ENCODE results near the gene NFATC3. TPM values are rescaled to one million over a fixed set of nuclear protein-coding genes. Genes with fewer than 3 reads are reported as not detected.

Gene NFATC3
- polyA plus RNA-seq, 3 donors: 14.3 to 21.8 (median 15.8) TPM

DNA sequence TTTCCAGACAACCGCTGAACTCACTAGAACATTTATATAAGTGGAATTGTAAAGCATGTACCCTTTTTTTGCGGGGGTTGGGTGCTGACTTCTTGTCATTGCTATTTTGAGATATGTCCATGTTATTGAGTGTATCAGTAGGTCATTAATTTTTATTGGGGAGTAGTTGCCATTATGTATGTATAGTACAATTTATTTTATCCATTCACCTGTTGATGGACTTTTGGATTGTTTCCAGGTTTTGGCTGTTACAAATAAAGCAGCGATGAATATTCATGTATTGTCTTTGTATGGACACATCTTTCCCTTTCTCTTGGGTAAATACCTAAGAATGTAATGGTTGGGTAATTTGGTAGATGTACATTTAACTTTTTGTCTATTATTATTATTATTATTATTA is 12.7 kb downstream of the NFATC3 start:
- no peak for TF ChIP-seq CTCF (IDR thresholded peaks at IDR 0.05)
- H3K27me3 ChIP-seq (ENCODE audit: control insufficient read depth in 2 of 2, insufficient read depth in 2 of 2, low read length in 2 of 2): no peaks in the 10 kb centered on the region
- Mint-ChIP-seq H3K27me3 (ENCODE audit: low read depth in 3 of 3) (no peaks in the 10 kb centered on the region), H3K9me3 (peaks cover 0 to 2% (median 0%) of the 10 kb centered on the region in 7 donors), H3K27ac (peak overlapping the region in 1 of 7 donors; percentile 37), H3K4me3 (no peak overlapping the region), H3K36me3 (peaks cover 2 to 13% of the 10 kb centered on the region in 2 donors), H3K4me1 (peaks cover 35% of the 10 kb centered on the region)
- intact Hi-C loops (cut with micrococcal nuclease): no loop called here
- no peak overlapping the region for H3K4me2 ChIP-seq (replicated peaks; ENCODE audit: extremely low read depth, low read length, poor library complexity, severe bottlenecking)
- no peak overlapping the region for H3K9ac ChIP-seq (ENCODE audit: insufficient read depth, low read length, poor library complexity, severe bottlenecking)
- H3K9me3 ChIP-seq (replicated peaks in 1 of 2; ENCODE audit: control insufficient read depth in 1 of 2, insufficient read depth in 1 of 2, low read length in 2 of 2): no peaks in the 10 kb centered on the region
- H3K79me2 ChIP-seq (ENCODE audit: insufficient read depth, low read length): peaks cover 100% of the 10 kb centered on the region
- peaks cover 98% of the 10 kb centered on the region for H4K20me1 ChIP-seq (ENCODE audit: insufficient read depth, low read length)
- no peak overlapping the region for H3K4me3 ChIP-seq (replicated peaks in 1 of 3; ENCODE audit: low read depth in 2 of 3, low read length in 3 of 3)
- no peak for DNase-seq
- peaks cover 0 to 5% of the 10 kb centered on the region in 2 donors for H3K36me3 ChIP-seq (replicated peaks in 1 of 2; ENCODE audit: control insufficient read depth in 1 of 2, insufficient read depth in 2 of 2, low read length in 2 of 2)
- H3K27ac ChIP-seq (ENCODE audit: low read depth in 1 of 2, low read length in 2 of 2): no peak overlapping the region
- no CpG with 5 or more reads among the region's 3 CpGs for WGBS (ENCODE audit: insufficient coverage)
- no peak overlapping the region for H2AFZ ChIP-seq (ENCODE audit: insufficient read depth, low read depth, low read length, poor library complexity, severe bottlenecking)
- peaks cover 3 to 7% of the 10 kb centered on the region in 2 donors for H3K4me1 ChIP-seq (ENCODE audit: control insufficient read depth in 1 of 2, insufficient read depth in 2 of 2, low read length in 2 of 2)

DNA sequence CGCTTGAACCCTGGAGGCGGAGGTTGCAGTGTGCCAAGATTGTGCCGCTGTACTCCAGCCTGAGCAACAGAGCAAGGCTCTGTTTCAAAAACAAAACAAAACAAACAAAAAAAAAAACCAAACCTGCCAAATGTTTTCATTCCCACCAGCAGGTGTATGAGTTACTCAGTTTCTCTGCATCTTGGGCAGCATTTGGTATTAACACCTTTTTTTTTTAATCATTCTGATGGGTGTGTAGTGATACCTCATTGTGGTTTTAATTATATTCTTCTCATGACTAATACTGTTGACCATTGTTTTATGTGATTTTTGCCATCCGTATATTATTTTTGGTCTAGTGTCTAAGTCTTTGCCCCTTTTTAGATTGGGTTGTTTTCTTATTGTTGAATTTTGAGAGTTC is 15.3 kb downstream of the NFATC3 start:
- intact Hi-C loops (cut with micrococcal nuclease): no loop called here
- Histone ChIP-seq H3K79me2 (ENCODE audit: insufficient read depth, low read length) (peaks cover 100% of the 10 kb centered on the region), H3K9me3 (replicated peaks in 1 of 2; ENCODE audit: control insufficient read depth in 1 of 2, insufficient read depth in 1 of 2, low read length in 2 of 2) (peaks cover 5% of the 10 kb centered on the region in 2 donors), H3K36me3 (replicated peaks in 1 of 2; ENCODE audit: control insufficient read depth in 1 of 2, insufficient read depth in 2 of 2, low read length in 2 of 2) (peaks cover 0 to 5% of the 10 kb centered on the region in 2 donors), H3K4me3 (replicated peaks in 1 of 3; ENCODE audit: low read depth in 2 of 3, low read length in 3 of 3) (no peak overlapping the region), H2AFZ (ENCODE audit: insufficient read depth, low read depth, low read length, poor library complexity, severe bottlenecking) (no peak overlapping the region), H3K27ac (ENCODE audit: low read depth in 1 of 2, low read length in 2 of 2) (no peak overlapping the region), H3K9ac (ENCODE audit: insufficient read depth, low read length, poor library complexity, severe bottlenecking) (no peak overlapping the region), H3K4me1 (ENCODE audit: control insufficient read depth in 1 of 2, insufficient read depth in 2 of 2, low read length in 2 of 2) (no peaks in the 10 kb centered on the region), H4K20me1 (ENCODE audit: insufficient read depth, low read length) (peaks cover 95% of the 10 kb centered on the region), H3K27me3 (ENCODE audit: control insufficient read depth in 2 of 2, insufficient read depth in 2 of 2, low read length in 2 of 2) (no peaks in the 10 kb centered on the region), H3K4me2 (replicated peaks; ENCODE audit: extremely low read depth, low read length, poor library complexity, severe bottlenecking) (no peak overlapping the region)
- no peak overlapping the region for H3K4me3 Mint-ChIP-seq
- no peak for TF ChIP-seq CTCF (IDR thresholded peaks at IDR 0.05)
- H3K9me3 Mint-ChIP-seq: peaks cover 7 to 13% (median 9%) of the 10 kb centered on the region in 7 donors
- peaks cover 1 to 18% of the 10 kb centered on the region in 2 donors for H3K36me3 Mint-ChIP-seq
- no peaks in the 10 kb centered on the region for H3K27me3 Mint-ChIP-seq (ENCODE audit: low read depth in 3 of 3)
- peak overlapping the region in 1 of 7 donors; percentile 62 for H3K27ac Mint-ChIP-seq
- DNase-seq: no peak
- no CpG with 5 or more reads among the region's 4 CpGs for WGBS (ENCODE audit: insufficient coverage)
- H3K4me1 Mint-ChIP-seq: peaks cover 25% of the 10 kb centered on the region

Measured in CD14-positive monocyte (primary cell).